ACHN (cell line): ENCODE data around the gene COL23A1.

Source experiments
- DNase-seq: peaks from one replicate; pipeline ENCODE4 v3.0.0-alpha.2; 2015
- in situ Hi-C: cut with HindIII; loops from 2 replicates; pipeline ENCODE4 v1.10.0; 2017; ENCODE audit warnings: low sequenced_read_pairs, low pct_ligation_motif_present, low pct_unique_long_range_greater_than_20kb

The COL23A1 gene

DNA sequence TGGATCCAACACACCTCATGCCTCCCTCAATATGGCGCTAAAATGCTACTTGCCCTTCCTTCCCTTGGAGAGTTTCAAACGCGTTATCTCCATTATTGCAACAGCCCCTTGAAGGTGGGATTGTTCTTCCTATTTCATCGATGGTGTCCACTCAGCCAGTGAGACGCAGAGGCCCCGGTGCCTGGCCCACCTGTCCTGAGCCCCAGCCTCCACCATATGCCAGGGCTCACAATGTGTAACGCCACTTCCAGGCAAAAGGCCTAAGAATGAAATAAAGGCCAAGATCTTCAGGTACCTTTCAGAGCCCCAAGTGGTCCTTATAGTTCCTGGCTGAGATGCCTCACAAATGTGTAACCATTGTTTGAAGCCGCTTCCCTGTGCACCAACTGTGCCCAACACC lies 186.8 kb downstream of the COL23A1 start:
- no peak for DNase-seq

DNA sequence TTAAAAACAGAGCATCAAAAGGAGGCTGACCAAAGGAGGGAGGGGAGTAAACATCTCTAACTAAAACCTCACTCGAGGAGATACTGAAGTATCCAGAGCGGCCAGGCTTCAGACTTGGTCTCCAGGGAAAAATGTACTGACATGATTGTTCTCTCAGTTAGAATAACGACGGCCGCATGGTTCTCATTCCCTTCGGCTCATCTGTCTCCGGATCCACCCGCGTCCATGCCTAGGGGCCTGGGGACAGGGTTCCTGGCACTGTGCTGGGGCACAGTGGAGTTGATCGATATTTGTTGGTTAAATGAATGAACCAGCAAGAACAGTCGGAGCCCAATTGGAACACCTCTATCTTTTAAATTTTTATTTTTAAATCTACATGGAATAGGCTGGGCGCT lies 190.5 kb downstream of the COL23A1 start:
- in situ Hi-C loops = no loop called here
- no peak for DNase-seq

More for the DNA sequence above, 186.8 kb downstream of the COL23A1 start:
- in situ Hi-C loops = no loop called here

DNA sequence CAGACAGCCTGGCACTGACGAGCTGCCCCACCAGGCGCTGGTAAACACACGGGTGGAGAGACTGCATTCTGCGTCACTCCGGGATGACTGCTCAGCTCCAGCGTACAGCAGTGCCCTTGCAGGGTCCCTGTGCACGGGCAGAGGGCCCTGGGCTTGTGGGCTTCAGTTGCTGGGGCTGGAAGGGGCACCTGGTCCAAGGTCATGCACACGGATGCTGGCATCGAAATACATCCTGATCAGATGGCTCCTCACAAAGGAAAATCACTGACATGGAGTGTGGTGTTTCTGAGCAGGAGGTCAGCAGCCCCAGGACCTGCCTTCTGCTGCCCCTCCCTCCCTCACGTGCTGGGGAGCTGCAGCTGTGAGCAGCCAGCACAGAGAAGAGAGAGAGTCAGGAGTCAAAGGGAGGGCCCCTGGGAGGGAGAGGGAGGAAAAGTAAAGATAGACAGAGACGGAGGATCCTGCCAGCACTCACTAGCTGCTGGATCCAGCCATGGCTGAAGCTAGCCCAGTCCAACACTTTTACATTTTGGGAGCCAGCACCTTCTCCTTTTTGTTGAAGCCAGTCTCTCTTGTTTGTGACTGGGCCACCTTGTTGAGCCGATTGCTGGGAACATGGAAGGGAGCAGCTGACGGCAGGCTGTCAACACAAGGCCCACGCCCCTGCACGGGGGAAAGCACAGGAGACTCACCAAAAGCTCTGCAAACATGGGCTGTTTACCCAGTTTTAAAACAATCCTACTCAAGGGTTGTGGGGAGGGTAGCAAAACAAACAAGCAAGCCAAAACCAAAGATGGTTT lies 191.1 kb downstream of the COL23A1 start:
- in situ Hi-C loops = no loop called here
- DNase-seq = no peak

DNA sequence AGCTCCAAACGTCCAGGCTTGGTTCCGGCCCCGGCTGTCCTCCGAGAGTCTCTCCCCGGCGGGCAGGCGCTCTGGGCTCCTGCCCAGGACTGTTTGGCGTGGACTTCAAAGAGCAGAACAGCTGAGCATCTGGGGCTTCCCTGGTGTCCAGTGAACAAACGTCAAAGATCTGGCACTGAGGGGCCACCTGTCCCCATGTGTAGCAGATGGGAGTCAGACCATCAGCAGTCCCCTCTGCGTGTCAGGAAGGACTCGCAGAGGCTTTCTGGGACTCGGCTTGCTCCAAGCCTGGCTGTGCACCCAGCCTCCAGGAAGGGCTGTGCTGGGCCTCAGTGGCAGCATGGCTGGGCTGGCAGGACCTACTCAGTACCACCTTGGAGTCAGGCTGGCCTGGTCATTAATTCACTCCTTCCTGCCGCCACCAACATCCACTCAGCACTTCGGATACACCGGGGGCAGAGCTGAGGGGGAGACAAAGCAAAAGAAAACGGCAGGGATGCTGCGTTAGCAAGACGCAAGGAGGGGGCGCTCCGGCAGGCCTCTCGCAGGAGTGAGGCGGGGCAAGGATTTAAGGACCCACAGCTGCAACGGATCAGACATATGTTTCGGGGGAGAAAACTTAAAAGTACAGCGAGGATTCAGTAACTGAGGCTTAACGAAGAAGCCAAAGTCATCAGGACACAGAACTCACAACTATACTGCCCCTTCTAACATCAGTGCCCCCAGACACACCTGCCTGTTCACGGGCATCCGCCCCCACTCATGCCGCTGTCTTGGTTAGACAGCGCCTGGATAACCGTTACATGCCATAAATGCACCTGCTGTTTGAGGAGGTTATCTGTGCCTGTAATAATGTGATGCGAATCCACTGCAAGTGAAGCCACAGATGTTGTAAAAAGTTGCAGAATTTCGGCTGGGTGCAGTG lies 193.1 kb downstream of the COL23A1 start:
- no peak for DNase-seq

DNA sequence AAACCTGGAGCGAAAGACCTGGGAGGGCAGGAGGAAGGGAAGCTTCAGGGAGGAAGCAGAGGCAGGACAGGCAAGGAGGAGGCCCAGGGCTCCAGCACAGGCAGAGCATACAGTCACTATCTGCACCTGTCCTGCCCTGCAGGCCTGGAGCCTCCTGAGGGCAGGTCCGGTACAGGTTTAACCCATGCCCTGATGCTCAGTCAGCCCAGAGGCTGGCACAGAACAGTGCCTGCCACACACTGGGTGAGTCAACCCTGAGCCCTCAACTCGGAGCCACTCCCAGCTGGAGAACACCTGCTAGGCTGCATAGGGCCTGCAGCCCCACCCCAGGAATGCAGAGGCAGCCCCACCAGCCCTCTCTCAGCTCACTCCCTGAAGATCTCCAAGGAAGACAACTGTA lies 196.1 kb downstream of the COL23A1 start:
- no peak for DNase-seq
- in situ Hi-C loops = no loop called here

More for the DNA sequence above, 193.1 kb downstream of the COL23A1 start:
- in situ Hi-C loops = no loop called here

DNA sequence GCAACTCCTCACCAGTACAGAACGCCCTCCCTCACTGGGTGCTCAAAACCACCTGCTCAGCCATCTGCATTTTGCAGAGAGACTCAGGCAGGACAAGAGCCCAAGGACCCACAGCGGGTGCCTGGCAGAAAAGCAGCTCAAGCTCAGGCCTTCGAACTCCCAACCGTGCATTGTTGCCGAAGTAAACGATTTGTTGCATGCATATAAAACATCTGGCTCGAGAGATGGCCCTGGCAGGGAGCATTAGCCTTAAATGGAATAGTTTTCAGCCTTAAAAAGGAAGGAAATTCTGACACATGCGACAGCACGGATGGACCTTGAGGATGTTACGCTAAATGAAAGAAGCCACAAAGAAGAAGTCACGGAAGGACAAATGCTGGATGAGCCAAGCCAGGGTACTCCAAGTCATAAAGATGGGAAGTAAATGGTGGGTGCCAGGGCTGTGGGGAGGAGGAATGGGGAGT lies 197.2 kb downstream of the COL23A1 start:
- no peak for DNase-seq
- in situ Hi-C loops = no loop called here

DNA sequence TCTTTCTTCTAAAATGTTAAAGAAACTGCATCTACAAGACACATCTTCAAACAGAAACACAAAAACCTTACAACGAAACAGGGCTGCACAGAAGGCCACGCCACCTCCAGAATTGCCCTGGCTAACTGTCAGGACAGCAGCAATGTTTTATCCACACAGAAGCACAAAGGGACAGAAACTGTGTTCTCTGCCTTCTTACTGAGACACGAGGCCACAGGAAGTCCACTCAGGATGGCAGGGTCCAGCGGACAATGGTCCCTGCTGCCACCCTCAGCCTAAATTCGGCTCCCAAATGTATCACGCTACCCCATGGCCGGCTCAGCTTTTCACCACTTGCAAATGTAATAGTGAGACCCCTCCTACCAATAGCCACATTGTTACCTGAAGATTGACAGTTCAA lies 197.8 kb downstream of the COL23A1 start:
- no peak for DNase-seq
- in situ Hi-C loops = no loop called here

DNA sequence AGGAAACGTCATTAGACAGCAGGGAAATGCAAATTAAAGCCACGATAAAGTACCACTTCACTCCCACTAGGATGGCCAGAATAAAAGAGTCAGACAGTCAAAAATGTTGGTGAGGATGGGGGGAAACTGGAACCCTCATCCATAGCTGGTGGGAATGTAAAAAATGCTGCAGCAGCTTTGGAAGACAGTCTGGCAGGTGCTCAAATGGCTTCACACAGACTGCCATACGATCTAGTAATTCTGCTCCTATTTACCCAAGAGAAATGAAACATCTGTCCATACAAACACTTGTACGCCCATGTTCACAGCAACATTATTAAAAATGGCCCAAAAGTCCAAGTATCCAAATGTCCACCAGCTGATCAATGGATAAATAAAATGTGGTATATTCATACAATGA lies 198.7 kb downstream of the COL23A1 start:
- in situ Hi-C loops = no loop called here
- DNase-seq = no peak

DNA sequence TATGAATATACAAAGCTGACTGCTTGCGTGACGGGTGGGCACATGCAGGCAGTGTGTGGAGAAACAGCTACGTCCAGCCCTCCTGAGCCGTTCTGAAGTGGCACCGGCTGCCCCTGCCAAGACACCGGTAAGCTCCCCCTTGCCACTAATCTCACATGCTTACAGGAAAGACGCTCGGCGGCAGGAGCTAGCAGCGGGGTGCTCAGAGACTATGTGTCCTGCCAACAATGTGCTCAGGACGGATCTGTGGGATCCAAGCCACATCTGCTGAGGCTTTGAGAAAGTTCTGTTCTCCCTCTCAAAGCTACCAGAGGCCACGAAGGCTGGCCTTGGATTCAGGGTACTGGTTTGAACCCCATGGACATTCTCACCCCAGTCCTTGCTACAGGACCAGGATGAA lies 200.4 kb downstream of the COL23A1 start:
- no peak for DNase-seq
- in situ Hi-C loops = no loop called here

DNA sequence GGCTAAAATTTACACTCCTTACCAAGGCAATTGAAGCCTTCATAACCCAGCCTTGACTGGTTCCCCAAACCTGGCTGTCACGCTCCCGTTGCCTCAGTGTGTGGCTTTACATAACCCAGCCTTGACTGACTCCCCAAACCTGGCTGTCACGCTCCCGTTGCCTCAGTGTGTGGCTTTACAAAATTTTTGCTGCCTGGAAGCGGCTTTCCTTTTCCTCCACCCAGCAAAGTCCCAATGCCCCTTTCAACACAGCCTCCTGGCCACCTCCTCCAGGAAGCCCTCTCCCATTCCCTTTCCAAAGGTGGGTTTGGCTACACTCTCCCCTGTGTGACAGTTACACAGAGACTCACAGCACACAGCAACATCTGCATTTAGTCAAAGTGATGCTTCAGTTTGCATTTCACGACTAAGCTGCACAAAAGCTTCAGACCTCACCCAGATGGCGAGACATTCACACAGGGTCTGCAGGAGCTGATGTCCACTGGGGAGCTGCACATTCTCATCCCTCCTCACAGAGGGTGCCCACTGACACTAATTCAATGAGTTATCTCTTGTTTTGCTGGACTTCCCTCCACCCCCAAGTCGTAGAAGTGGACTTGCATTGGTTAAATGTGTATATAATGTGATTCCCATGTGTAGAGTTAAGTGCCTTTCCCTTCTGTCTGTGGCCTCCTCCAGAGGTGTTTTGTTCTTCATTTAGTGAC lies 201.0 kb downstream of the COL23A1 start:
- DNase-seq = no peak
- in situ Hi-C loops = no loop called here

DNA sequence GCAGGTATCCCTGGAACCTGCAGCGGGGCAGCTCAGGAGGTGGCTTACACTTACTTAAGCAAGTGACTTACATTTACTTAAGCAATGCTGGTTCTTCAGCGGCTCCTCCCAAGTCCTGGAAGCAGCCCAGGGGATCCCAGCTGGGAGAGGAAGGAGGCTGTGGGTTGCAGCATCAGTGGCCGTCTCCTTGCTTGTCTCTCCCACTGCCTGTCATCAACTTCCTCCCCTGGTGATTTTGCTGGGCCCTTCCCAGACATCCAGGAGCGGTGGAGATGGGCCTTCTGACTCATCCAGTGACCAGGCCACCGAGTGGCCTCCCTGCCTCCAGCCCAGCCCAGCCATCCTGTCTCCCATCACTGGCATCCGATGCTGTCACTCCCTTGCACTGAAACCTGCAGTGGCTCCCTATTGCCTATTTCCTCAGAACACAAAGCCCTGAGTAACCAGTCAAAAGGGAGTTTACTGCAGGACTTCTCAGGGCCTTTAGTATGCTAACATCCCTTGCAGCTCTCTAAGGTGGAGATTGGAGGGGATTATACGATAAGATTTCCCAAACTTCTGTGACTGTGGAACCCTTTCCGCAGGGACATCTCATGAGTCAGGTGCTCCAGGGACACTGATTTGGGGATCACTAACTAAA lies 201.7 kb downstream of the COL23A1 start:
- in situ Hi-C loops = no loop called here
- DNase-seq = no peak

DNA sequence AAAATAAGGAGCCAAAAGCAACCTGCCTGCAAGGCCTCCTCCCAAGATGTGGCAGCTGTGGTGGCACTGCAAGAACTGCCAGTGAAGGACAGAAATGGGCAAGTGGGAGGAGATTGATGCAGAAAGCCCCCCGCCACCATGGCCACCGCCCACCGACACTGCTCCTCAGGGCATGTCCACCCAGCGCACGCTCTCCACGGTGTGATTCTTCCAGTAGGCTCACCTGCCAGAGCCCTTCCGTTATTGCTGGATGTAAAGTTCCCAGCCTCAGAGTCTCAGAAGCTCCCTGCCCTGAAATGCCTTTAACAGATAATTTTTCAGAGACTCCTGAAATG lies 202.4 kb downstream of the COL23A1 start:
- in situ Hi-C loops = no loop called here
- no peak for DNase-seq

DNA sequence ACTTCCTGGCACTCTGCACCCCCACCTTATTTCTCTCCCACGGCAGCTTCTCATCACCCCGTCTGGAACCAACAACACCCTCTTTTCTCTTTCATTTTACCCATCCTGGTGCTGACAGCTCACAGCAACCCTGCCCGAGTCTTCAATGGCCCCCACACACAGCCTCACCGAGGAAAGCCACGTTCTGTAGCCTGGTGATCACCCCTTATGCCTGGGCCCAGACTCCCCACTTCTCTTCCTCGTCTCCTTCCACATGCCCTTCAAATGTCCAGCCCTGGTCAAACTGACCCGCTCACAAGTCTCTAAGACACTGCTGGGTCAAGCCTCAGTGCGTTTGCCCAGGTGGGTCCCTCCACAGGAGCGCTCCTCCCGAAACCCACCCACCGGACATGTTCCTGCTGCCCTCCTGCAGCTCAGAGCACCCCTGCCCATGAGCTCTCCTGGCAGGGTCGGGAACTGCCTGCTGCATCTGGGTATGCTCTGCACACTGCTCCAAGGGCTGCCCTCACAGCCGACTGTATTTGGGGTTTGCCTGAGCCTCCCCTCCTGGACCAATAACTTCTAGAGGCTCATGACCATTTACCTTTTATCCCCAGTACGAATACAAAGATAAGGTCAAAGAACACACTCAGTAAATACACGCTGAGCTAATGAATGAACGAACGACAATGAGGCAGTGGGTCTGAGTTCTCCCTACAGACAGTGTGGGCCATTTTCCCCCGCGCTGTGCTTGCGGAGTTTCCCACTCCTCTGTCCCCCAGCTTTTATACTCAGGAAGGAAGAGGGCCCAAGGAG lies 202.9 kb downstream of the COL23A1 start:
- DNase-seq = no peak
- in situ Hi-C loops = no loop called here

DNA sequence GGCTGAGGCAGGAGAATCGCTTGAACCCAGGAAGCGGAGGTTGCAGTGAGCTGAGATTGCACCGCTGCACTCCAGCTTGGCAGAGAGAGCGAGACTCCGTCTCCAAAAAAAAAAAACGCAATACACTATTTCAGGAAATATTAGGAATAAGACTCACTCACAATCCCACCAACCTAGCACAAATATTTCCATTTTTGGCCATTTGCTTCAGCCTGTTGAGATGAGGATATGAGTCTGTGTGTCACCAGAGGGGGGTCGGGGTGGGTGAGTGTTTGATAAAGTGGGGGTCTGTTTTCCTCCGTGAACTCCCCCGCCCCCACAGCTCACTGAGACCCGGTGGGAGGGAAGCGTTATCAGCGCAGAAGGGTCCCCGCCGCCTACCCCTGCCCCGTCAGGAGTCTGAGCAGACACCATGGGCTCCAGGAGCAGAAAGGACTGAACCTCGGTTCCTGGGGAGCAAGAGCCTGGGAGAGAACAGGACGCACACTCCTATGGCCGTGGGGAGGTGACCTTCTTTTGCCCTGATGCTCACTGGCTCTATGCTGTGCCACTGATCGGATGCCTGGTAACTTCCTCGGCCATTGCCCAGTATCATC lies 203.8 kb downstream of the COL23A1 start:
- DNase-seq = no peak
- in situ Hi-C loops = no loop called here

DNA sequence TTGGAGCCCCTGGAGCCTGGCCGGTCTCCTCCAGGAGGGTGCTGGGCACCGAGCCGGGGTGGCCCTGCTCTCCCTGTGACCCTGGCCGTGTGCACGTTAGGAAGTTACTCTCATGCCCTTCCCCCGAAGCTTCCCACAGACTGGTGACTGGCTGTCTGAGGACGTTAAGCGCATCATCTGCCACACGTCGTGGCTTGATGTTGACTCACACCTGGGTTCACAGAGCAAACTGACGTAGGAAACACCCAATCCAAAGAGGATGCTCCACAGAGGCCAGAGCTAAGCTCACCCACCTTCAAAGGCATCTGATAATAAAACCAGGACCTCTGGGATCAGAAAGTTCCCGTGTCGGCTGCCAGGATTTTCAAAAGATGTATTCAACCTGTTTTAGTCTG lies 204.7 kb downstream of the COL23A1 start:
- no peak for DNase-seq
- in situ Hi-C loops = no loop called here

DNA sequence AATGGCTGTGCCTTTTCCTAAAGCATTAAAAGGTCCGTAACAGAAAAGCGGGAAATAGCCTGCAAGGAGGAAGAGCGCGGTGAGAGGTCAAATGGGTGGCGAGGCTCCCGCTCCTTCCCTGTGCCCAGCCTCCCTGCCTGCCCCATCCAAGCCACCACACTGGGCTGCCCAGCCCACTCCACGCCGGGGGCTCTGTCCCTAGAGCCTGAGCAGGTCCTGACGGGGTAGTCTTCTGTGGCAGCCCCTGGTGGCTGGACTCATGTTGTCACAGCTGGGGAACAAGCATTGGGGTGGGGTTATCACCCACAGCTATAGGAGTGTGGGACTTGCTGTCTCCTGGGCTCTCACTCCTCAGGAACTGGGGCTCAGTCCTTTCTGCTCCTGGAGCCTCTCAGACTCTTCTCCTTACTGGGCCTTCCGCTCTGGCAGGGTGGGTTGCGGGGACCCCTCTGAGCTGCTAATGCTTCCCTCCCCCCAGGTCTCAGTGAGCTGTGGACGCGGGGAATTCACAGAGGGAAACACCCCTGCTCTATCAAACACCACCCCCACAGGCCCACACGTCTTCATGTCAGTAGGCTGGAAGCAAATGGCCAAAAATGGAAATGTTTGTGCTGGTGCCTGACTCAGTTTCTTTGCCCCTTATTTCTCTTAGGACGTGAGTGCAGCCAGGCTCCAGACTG lies 205.2 kb downstream of the COL23A1 start:
- in situ Hi-C loops = no loop called here
- DNase-seq = no peak
